ENCODE data around the gene ZNF221.
A peak's percentile ranks its signal among the peaks of the same experiment; 100 is the strongest.

Gene ZNF221

DNA sequence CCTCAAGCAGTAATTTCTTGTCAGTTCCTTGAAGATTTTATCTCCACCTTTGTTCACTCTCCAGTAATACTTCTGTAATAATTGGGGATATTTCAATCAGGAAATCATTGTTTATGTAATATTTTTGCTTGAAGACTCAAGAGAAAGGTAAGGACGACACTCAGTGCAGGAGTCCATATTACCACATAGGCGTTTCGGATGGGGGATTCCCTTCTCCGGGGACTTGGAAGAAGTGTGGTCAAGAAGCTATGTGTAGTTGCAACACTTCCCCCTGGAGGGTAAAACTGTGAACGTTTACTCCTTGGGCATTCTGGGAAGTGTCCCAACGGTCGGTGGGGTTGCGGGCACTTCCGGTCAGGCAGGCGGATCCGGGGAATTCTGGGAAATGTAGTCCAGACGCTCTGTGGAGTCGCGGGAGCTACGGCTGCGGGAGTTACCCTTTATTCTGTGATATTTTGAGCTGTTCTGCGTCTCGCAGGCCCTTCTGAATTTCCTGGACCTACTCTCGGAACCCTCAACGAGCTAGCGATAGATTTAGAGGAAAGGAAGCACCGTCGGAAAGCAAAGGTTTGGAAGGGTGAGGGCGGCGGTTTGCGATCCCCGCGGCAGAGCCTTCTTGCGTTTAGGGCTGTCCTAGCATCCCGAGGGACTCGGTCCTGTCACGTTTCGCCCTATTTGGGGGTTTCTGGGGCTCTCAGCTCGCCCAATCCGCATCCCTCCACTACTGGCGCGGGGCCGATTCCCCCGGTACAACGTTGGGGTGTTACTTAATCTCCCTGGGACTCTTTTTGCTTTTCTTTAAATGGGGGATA lies at the start of gene ZNF221:
ZNF221 (plus strand) TSS at position 395 of the 812 bp plus-strand sequence. CDS start 11,499 bp downstream, outside the sequence.
- Histone ChIP-seq H3K27me3 (ENCODE audit: control insufficient read depth, insufficient read depth, low read length) (no peaks in the 10 kb centered on the region), H3K9ac (ENCODE audit: low read depth, low read length) (peak within 1 kb of the TSS; percentile 67), H3K4me3 (ENCODE audit: low read depth, low read length) (peak within 1 kb of the TSS; percentile 96), H3K4me1 (ENCODE audit: control insufficient read depth, insufficient read depth, low read length) (no peaks in the 10 kb centered on the region), H3K9me3 (ENCODE audit: control insufficient read depth, insufficient read depth, low read length) (no peaks in the 10 kb centered on the region), H3K36me3 (ENCODE audit: control insufficient read depth, insufficient read depth, low read length) (no peaks in the 10 kb centered on the region)

DNA sequence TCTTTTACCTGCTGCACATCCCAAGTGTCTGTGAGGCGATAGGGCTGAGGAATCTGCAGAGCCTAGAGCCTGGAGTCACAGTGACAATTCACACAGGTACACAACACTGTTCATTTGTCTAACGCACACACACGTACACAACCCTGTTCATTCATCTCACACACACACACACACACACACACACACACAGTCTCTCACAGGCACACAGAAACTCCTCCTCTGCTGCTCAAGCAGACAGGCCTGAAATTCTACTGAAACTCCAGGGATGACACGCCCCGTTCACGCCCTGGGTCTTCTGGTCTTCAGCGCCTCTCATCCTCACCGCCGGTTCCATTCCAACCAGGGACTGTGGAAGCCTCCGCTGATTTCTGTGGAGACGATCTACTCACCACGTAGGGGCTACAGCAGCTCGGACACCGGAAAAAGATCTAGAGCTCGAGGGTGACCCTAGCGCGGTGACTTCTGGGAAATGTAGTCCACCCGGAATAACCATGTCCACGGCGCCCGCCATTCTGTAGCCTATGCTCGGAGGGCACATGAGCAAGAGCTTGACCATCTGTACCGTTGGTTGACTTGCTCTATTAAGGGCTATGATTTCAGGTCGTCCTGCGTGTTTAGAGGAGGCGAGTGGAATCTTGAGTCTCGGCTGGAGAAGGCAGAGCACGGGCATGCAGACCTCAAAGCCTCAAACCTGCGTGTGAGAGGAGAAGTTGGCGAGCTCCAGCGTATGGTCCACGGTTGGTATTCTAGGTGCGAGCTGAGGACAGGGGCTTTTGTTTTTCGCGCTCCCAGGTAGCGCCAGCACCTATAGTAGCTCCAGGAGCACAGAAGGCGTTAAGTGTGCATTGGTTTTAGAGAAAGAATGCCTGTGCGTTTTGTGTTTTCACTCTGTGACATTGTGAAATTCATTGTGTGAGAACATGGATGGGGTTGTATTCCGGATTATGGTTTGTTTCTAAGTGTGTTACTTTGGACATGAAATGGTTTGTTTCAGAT lies 49.3 kb upstream of the ZNF221 start:
- Histone ChIP-seq H3K4me3 (ENCODE audit: low read depth, low read length) (peak overlapping the region; percentile 62), H3K9me3 (ENCODE audit: control insufficient read depth, insufficient read depth, low read length) (no peaks in the 10 kb centered on the region), H3K9ac (ENCODE audit: low read depth, low read length) (peak overlapping the region; percentile 50), H3K4me1 (ENCODE audit: control insufficient read depth, insufficient read depth, low read length) (no peaks in the 10 kb centered on the region), H3K27me3 (ENCODE audit: control insufficient read depth, insufficient read depth, low read length) (no peaks in the 10 kb centered on the region), H3K36me3 (ENCODE audit: control insufficient read depth, insufficient read depth, low read length) (no peaks in the 10 kb centered on the region)

DNA sequence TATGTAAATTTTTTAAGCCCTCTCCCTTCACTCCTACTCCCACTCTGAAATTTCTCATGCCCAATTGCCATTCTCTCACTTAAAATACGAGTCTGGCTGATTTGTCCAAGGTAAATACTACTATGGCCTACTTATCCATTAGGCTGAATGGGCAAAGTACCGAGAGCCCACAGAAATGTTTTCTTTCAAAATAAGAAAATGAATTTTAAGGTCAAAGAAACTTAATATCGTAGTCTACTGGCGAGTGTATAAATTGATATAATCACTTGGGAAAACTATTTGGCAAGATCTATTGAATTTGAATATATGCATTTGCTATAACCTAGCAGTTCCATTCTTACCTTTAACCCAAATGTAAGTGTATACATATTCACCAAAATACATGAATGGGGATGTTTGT lies 48.6 kb upstream of the ZNF221 start:
- H3K4me3 ChIP-seq (ENCODE audit: low read depth, low read length), result peak overlapping the region; percentile 62
- no peaks in the 10 kb centered on the region for H3K9me3 ChIP-seq (ENCODE audit: control insufficient read depth, insufficient read depth, low read length)
- H3K36me3 ChIP-seq (ENCODE audit: control insufficient read depth, insufficient read depth, low read length), result no peaks in the 10 kb centered on the region
- no peaks in the 10 kb centered on the region for H3K4me1 ChIP-seq (ENCODE audit: control insufficient read depth, insufficient read depth, low read length)
- no peaks in the 10 kb centered on the region for H3K27me3 ChIP-seq (ENCODE audit: control insufficient read depth, insufficient read depth, low read length)
- H3K9ac ChIP-seq (ENCODE audit: low read depth, low read length), result no peak overlapping the region

DNA sequence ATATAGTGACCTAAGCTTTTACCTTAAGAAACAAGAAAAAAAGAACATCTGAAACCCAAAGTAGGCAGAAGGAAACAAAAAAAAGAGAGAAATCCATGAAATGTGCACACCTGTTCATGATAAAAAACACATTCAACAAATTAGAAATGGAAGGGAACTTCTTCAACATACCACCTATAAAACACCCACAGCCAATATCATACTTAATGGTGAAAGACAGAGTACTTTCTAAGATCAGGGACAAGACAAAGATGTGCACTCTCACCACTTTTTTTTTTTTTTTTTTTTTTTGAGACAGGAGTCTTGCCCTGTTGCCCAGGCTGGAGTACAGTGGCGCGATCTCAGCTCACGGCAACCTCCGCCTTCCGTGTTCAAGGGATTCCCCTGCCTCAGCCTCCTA lies 45.1 kb upstream of the ZNF221 start:
- Histone ChIP-seq H3K36me3 (ENCODE audit: control insufficient read depth, insufficient read depth, low read length) (no peaks in the 10 kb centered on the region), H3K27me3 (ENCODE audit: control insufficient read depth, insufficient read depth, low read length) (no peaks in the 10 kb centered on the region), H3K9me3 (ENCODE audit: control insufficient read depth, insufficient read depth, low read length) (peaks cover 5% of the 10 kb centered on the region), H3K9ac (ENCODE audit: low read depth, low read length) (no peak overlapping the region), H3K4me1 (ENCODE audit: control insufficient read depth, insufficient read depth, low read length) (no peaks in the 10 kb centered on the region), H3K4me3 (ENCODE audit: low read depth, low read length) (no peak overlapping the region)

DNA sequence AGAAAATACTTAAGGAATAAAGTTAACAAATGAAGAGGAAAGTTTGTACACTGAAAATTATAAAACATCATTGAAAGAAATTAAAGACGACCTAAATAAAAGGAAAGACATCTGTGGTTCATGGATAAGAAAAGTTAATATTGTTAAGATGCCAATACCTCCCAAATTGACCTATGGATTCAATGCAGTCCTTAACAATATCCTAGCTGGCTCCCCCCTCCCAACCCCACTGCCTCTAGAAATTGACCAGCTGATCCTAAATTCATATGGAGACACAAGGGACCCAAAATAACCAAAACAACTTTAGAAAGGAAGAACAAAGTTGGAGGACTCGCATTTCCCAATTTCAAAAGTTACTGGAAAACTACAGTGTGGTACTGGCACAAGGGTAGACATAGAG lies 44.3 kb upstream of the ZNF221 start:
- peaks cover 5% of the 10 kb centered on the region for H3K9me3 ChIP-seq (ENCODE audit: control insufficient read depth, insufficient read depth, low read length)
- no peak overlapping the region for H3K9ac ChIP-seq (ENCODE audit: low read depth, low read length)
- H3K4me1 ChIP-seq (ENCODE audit: control insufficient read depth, insufficient read depth, low read length), result no peaks in the 10 kb centered on the region
- no peaks in the 10 kb centered on the region for H3K27me3 ChIP-seq (ENCODE audit: control insufficient read depth, insufficient read depth, low read length)
- H3K4me3 ChIP-seq (ENCODE audit: low read depth, low read length), result no peak overlapping the region
- H3K36me3 ChIP-seq (ENCODE audit: control insufficient read depth, insufficient read depth, low read length), result no peaks in the 10 kb centered on the region

DNA sequence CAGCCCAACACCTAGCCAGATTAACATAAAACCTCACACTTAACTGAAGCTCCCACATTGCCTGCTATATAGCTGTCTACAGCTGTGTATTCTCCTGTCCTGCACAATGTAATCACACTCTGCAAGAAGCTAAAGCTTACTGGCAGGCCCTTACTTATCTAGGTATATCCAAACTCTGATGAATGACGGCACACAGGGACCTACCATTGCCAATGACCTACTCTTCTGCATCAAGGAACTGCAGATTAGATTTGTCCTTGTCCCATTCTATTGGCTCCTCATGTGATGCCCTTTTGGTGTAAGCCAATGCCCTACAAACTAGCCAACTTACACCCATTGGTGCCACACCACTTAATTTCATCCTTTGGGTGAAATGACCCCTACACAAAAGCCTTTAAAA lies 42.4 kb upstream of the ZNF221 start:
- Histone ChIP-seq H3K36me3 (ENCODE audit: control insufficient read depth, insufficient read depth, low read length) (peaks cover 7% of the 10 kb centered on the region), H3K9ac (ENCODE audit: low read depth, low read length) (no peak overlapping the region), H3K4me3 (ENCODE audit: low read depth, low read length) (no peak overlapping the region), H3K27me3 (ENCODE audit: control insufficient read depth, insufficient read depth, low read length) (no peaks in the 10 kb centered on the region), H3K4me1 (ENCODE audit: control insufficient read depth, insufficient read depth, low read length) (no peaks in the 10 kb centered on the region), H3K9me3 (ENCODE audit: control insufficient read depth, insufficient read depth, low read length) (peaks cover 17% of the 10 kb centered on the region)

DNA sequence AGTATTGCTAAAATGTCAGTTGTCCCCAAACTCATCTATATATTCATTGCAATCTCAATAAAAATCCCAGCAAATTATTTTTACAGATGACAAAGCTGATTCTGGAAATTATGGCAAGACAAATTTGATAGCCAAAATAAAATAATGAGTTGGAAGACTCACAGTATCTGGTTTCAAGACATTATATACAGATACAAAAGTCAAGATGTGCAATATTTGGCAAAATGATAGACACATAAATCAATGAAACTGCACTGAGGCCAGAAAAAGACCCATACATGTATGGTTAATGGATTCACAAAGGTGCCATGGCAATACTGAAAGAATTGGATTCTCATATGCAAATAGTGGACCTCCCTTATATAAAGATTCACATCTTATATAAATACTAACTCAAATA lies 40.1 kb upstream of the ZNF221 start:
- H3K4me3 ChIP-seq (ENCODE audit: low read depth, low read length), result no peak overlapping the region
- no peaks in the 10 kb centered on the region for H3K4me1 ChIP-seq (ENCODE audit: control insufficient read depth, insufficient read depth, low read length)
- no peak overlapping the region for H3K9ac ChIP-seq (ENCODE audit: low read depth, low read length)
- H3K9me3 ChIP-seq (ENCODE audit: control insufficient read depth, insufficient read depth, low read length), result peaks cover 29% of the 10 kb centered on the region
- H3K36me3 ChIP-seq (ENCODE audit: control insufficient read depth, insufficient read depth, low read length), result peaks cover 28% of the 10 kb centered on the region
- no peaks in the 10 kb centered on the region for H3K27me3 ChIP-seq (ENCODE audit: control insufficient read depth, insufficient read depth, low read length)

DNA sequence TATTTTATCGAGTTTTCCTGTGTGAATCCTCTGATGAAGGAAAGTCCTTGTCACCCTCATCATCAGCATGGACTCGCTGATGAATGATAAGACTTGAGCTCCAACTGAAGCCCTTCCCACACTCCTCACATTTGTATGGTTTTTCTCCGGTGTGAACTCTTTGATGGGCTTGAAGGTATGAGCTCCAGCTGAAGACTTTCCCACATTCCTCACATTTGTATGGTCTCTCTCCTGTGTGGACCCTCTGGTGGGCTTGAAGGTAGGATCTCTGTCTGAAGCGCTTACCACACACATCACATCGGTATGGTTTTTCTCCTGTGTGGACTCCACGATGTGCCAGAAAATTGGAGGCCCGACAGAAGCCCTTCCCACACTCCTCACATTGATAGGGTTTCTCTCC lies 37.6 kb upstream of the ZNF221 start:
- Histone ChIP-seq H3K36me3 (ENCODE audit: control insufficient read depth, insufficient read depth, low read length) (peaks cover 28% of the 10 kb centered on the region), H3K4me3 (ENCODE audit: low read depth, low read length) (no peak overlapping the region), H3K4me1 (ENCODE audit: control insufficient read depth, insufficient read depth, low read length) (no peaks in the 10 kb centered on the region), H3K27me3 (ENCODE audit: control insufficient read depth, insufficient read depth, low read length) (no peaks in the 10 kb centered on the region), H3K9ac (ENCODE audit: low read depth, low read length) (no peak overlapping the region), H3K9me3 (ENCODE audit: control insufficient read depth, insufficient read depth, low read length) (peaks cover 29% of the 10 kb centered on the region)

DNA sequence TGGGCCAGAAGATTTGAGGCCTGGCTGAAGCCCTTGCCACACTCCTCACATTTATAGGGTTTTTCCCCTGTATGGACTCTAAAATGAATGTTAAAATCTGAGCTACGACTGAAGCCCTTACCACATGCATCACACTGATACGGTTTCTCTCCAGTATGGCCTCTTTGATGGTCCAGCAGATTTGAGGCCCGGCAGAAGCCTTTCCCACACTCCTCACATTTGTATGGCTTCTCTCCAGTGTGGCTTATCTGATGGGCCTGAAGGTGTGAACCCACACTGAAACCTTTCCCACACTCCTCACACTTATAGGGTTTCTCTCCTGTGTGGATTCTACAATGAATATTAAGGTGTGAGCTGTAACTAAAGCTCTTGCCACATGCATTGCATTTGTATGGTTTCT lies 37.0 kb upstream of the ZNF221 start:
- Histone ChIP-seq H3K27me3 (ENCODE audit: control insufficient read depth, insufficient read depth, low read length) (no peaks in the 10 kb centered on the region), H3K9ac (ENCODE audit: low read depth, low read length) (no peak overlapping the region), H3K4me1 (ENCODE audit: control insufficient read depth, insufficient read depth, low read length) (no peaks in the 10 kb centered on the region), H3K4me3 (ENCODE audit: low read depth, low read length) (no peak overlapping the region), H3K9me3 (ENCODE audit: control insufficient read depth, insufficient read depth, low read length) (peaks cover 29% of the 10 kb centered on the region), H3K36me3 (ENCODE audit: control insufficient read depth, insufficient read depth, low read length) (peaks cover 28% of the 10 kb centered on the region)

DNA sequence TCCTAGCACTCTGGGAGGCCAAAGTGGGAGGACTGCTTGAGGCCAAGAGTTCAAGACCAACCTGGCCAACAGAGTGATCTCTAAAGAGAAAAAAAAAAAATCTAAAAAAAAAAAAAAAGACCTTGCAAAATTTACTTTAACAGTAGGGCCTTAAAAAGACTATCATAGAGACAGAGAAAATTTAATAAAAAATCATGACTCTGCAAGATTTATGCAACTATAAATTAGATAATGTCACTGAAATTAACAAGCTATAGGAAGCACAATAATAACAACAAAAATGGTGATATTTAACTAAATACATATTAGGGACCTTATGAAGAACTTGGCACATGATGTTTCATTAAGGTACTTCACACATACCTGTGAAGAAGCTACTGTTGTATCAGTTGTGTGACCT lies 27.2 kb upstream of the ZNF221 start:
- peaks cover 38% of the 10 kb centered on the region for H3K36me3 ChIP-seq (ENCODE audit: control insufficient read depth, insufficient read depth, low read length)
- H3K4me1 ChIP-seq (ENCODE audit: control insufficient read depth, insufficient read depth, low read length), result no peaks in the 10 kb centered on the region
- H3K27me3 ChIP-seq (ENCODE audit: control insufficient read depth, insufficient read depth, low read length), result no peaks in the 10 kb centered on the region
- H3K4me3 ChIP-seq (ENCODE audit: low read depth, low read length), result no peak overlapping the region
- H3K9ac ChIP-seq (ENCODE audit: low read depth, low read length), result no peak overlapping the region
- no peaks in the 10 kb centered on the region for H3K9me3 ChIP-seq (ENCODE audit: control insufficient read depth, insufficient read depth, low read length)

DNA sequence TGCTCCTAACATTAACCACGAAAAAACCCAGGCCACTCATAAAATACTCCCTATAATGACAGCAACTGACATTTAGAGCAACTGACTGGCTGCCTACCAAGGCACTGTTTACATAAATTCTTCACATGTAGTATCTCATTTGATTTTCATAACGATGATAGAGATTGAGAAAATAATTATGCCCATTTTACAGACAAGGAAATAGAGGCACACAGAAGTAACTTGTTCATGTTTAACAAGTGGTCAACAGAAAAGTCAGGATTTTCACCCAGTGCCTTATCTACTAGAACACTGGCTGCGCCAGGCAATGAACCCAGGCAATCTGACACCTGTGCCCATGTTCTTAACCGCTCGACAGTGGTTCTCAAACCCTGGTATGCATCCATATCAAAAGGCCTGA lies 22.2 kb upstream of the ZNF221 start:
- H3K4me1 ChIP-seq (ENCODE audit: control insufficient read depth, insufficient read depth, low read length), result no peaks in the 10 kb centered on the region
- no peaks in the 10 kb centered on the region for H3K9me3 ChIP-seq (ENCODE audit: control insufficient read depth, insufficient read depth, low read length)
- no peak overlapping the region for H3K4me3 ChIP-seq (ENCODE audit: low read depth, low read length)
- no peak overlapping the region for H3K9ac ChIP-seq (ENCODE audit: low read depth, low read length)
- H3K36me3 ChIP-seq (ENCODE audit: control insufficient read depth, insufficient read depth, low read length), result peaks cover 28% of the 10 kb centered on the region
- H3K27me3 ChIP-seq (ENCODE audit: control insufficient read depth, insufficient read depth, low read length), result no peaks in the 10 kb centered on the region
